ENCODE results near the gene CD34. TPM values are rescaled to one million over a fixed set of nuclear protein-coding genes. Genes with fewer than 3 reads are reported as not detected.

The CD34 gene
- polyA plus RNA-seq, 4 donors: 83.0 to 171 (median 112) TPM

- no peak for DNase-seq (ENCODE audit: low read depth in 4 of 4, low spot score in 3 of 4)
Observed at GRCh38 chr1:207858281-207858680, 52.6 kb downstream of the CD34 start.

- DNase-seq (ENCODE audit: low read depth in 4 of 4, low spot score in 3 of 4): no peak
Observed at GRCh38 chr1:207857447-207857846, 53.5 kb downstream of the CD34 start.

DNA sequence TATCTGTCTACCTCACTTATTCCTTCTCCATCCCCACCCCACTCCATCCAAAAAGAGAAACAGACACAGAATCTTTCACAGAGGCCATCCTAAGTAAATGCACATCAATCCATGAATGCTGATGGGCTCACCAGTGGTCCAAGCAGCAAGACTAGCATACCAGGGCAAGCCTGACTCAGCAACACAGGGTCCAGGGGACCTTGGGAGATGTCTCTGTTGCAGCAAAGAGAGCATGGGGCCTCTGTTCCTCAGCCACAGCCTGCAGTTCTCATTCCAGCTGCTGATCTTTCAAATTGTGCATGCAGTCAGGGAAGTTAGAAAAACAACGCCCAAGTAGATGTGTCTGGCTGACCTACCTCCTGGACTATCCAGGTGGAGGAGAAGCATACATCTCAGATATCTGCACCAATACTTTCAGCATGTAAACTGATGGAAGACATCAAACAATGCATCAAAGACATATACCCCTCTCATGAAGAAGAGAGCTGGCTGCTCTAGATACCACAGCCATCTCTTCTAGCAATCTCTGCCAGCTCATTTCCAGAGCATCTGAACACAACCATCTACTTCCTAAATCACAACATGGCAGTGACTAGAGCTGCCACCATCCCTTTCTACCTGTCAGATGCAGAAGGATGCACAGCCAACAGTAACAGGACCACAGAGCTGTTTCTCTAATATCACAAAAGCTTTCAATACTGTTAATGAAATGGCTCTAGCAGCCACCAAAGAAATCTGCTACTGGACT lies 54.5 kb downstream of the CD34 start:
- DNase-seq (ENCODE audit: low read depth in 4 of 4, low spot score in 3 of 4): no peak

- DNase-seq (ENCODE audit: low read depth in 4 of 4, low spot score in 3 of 4): no peak
Observed at GRCh38 chr1:207854001-207854400, 56.9 kb downstream of the CD34 start.

- DNase-seq (ENCODE audit: low read depth in 4 of 4, low spot score in 3 of 4): no peak
Observed at GRCh38 chr1:207853372-207853757, 57.6 kb downstream of the CD34 start.

DNA sequence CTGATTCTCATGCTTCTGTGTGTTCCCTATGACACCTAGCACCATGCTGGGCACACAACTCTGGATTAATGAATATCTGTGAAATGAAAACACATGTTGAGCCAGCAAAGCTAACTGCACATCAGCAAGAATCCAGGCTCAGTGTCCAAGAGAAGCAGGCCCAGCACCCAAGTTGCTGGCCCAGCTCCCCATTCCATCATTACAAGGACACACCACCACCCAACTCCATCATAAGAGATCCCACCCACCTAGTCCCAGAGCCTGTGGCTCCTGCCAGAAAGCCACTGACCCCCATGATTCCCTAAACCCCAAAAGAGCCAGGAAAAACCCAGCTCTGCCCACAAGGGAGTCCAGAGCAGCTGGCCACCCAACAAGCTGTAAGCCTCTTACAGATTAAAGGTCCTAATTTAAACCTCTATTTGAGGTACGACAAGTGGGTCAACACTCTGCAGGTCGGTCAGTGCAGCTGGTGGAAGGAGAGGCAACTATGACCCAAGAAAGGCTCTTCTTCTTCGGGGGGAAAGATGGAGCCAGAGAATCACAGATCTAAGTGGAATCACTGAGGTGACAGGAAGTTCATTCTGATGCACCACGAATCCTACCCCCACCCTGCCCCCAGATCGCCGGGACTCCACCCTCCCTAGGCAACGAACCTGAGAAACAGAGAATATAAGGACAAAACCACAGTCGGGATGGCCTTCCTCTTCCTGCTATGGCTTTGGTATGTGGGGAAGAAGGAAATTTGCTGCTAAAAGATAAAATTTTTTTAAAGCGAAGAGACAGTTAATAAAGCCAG lies 58.2 kb downstream of the CD34 start:
- no peak for DNase-seq (ENCODE audit: low read depth in 4 of 4, low spot score in 3 of 4)

DNA sequence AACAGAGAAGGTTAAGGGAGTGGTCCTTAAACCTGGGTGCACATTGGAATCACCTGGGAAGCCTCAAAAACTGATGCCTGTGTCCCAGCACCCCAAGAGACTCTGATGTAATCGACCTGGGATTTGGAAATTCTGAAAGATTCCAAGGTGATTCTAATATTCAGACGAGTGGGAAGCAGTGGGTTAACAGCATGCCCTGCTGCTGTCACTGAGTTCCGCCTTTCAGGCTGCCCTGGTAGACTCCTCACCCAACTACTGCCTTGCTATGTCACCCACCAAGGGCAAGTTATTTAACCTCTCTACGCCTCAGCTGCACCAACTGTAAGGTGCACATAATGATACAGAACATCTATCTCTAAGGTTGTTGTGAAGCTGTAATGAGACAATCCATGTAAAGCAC lies 59.2 kb downstream of the CD34 start:
- no peak for DNase-seq (ENCODE audit: low read depth in 4 of 4, low spot score in 3 of 4)

GRCh38 chr1:207850621-207851407 lies 60.1 kb downstream of the CD34 start:
- no peak for DNase-seq (ENCODE audit: low read depth in 4 of 4, low spot score in 3 of 4)

- DNase-seq (ENCODE audit: low read depth in 4 of 4, low spot score in 3 of 4): no peak
Observed at GRCh38 chr1:207849646-207850045, 61.3 kb downstream of the CD34 start.

DNA sequence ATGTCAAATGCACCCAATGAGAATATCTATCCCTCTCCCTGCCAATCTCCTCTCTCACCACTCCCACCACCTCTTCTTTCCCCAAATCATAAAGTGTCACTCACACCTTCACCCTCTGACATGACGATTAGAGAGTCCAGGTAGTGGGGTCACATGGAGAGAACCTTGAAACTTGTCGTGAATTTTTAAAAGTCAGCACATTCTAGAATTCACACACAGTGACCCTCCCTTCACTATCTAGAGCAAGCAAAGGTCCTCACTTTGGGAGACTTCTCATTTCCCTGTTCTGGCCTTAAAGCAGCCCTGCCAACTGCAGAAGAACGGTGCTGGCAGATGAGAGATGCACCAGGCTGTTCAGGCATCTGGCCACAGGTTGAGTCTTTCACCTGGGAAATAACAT lies 61.9 kb downstream of the CD34 start:
- no peak for DNase-seq (ENCODE audit: low read depth in 4 of 4, low spot score in 3 of 4)

- no peak for DNase-seq (ENCODE audit: low read depth in 4 of 4, low spot score in 3 of 4)
Observed at GRCh38 chr1:207848234-207848633, 62.7 kb downstream of the CD34 start.

DNA sequence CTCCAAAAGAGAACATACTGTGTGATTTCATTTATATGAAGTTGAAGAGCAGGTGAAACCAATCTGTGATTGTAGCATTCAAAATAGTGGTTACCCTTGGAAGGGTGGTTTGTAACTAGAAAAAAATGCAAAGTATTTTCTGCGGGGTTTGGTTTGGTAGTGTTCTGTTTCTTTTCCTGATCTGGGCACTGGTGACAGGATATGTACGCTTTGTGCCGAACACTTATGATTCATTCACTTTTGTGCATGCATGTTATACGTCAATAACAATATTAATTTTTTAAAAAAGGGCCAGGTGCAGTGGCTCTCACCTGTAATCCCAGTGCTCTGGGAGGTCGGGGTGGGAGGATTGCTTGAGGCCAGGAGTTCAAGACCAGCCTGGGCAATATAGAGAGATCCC lies 63.8 kb downstream of the CD34 start:
- no peak for DNase-seq (ENCODE audit: low read depth in 4 of 4, low spot score in 3 of 4)

DNA sequence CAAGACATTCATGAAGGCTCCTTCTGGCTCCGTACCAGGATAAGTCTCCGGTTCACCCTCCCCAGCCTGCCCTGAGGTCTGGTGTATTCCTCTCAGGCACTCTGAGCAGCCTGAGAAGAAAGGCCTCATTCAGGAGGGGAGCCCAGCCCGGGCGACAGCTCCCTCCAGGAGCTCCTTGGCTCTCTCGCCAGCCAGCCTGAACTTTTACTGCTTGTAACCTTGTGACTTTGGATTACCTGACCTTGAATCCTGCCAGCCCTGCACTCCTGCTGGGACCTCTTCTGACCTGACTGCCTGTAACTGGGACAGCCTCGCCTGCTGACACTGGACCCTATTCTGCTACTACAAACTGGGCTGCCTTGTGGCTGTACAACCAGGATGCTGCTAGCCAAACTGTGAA lies 65.8 kb downstream of the CD34 start:
- DNase-seq (ENCODE audit: low read depth in 4 of 4, low spot score in 3 of 4): no peak

DNA sequence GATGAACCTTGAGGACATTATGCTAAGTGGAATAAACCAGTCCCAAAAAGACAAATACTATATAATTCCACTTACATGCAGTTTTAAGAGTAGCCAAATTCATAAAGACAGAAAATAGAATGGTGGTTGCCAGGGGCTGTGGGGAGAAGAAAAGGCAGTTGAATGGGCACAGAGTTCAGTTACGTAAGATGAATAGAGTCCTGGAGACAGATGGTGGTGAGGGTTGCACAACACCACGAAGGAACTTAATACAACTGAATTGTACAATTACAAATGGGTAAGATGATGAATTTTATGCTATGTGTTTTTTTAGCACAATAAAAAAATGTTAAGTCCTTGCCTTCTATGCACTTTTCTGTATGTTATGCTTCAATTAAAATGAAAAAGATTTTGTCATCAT lies 66.6 kb downstream of the CD34 start:
- no peak for DNase-seq (ENCODE audit: low read depth in 4 of 4, low spot score in 3 of 4)

GRCh38 chr1:207842506-207842905 lies 68.4 kb downstream of the CD34 start:
- DNase-seq (ENCODE audit: low read depth in 4 of 4, low spot score in 3 of 4): no peak

- DNase-seq (ENCODE audit: low read depth in 4 of 4, low spot score in 3 of 4): no peak
Observed at GRCh38 chr1:207841901-207842300, 69.0 kb downstream of the CD34 start.

DNA sequence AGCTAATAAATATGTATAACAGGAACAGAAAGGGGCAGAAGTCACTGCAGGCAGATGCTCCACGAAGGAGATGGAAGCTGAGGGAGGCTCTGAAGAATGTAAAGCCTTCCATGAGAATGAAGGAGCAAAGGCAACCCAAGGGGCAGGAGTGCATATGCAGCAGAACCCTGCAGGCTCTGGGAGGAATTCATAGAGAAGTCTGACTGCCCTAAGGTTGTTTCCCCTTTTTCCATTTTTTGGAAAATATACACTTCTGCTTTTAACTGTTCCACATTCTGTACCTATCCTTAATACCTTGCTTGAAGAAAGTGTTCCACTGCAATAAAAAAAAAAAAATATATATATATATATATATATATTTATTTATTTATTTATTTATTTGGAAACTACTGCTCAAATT lies 69.6 kb downstream of the CD34 start:
- no peak for DNase-seq (ENCODE audit: low read depth in 4 of 4, low spot score in 3 of 4)

DNA sequence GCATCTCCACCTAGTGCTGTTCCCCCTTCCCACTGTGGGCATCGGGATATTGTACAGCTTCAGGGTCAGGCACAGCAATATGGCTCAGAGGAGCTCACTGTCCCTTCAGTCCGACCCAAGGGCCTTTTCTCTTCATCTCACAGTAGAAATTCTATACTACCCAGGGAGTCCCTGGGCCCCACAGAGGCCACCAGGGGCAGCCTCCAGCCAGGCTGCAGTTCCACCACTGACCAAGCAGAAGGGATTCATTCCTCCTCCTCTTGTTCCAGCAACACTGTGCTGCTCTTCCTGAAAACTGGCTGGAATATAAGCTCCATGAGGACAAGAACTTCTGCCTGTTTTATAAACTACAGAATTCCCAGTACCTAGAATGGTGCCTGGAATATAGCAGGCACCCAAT lies 70.5 kb downstream of the CD34 start:
- DNase-seq (ENCODE audit: low read depth in 4 of 4, low spot score in 3 of 4): no peak

GRCh38 chr1:207839083-207839413 lies 71.9 kb downstream of the CD34 start:
- no peak for DNase-seq (ENCODE audit: low read depth in 4 of 4, low spot score in 3 of 4)

- no peak for DNase-seq (ENCODE audit: low read depth in 4 of 4, low spot score in 3 of 4)
Observed at GRCh38 chr1:207838156-207839082, 72.5 kb downstream of the CD34 start.

DNA sequence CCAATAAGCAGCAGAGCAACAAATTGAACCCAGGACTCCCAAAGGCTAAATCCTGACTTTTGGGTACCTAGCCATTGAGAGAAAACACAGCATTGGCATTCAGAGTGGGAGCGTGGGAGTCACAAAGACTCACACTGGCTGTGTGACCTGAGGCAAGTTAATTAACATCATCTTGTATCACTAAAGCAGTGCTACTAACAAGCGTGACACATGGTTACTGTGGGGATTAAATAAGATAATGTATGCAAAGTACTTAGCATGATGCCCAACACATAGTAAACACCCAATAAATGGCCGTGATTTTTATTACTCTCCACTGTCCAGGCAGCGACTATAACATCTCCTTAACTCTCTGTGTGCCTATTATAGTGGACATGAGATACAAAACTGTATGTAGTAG lies 73.3 kb downstream of the CD34 start:
- no peak for DNase-seq (ENCODE audit: low read depth in 4 of 4, low spot score in 3 of 4)

Measured in left renal pelvis (tissue), 4 donors.